CD4-positive, CD25-positive, alpha-beta regulatory T cell (primary cell): ENCODE data around the gene SSMEM1. TPM values are rescaled to one million over a fixed set of nuclear protein-coding genes. Genes with fewer than 3 reads are reported as not detected.
"Not testable (repeated sequence)": the region's sequence is repeated elsewhere in the genome, so short reads cannot be mapped to it uniquely, and the experiment has no call there.

ENCODE experiments used
- ATAC-seq, 2 donors: fragments of 150-1000 bp; cut with Tn5 transposase; one replicate each; pipeline ENCODE4 v1.10.0; 2021; ENCODE audit warnings: low read depth in 2 of 2, moderate number of reproducible peaks in 2 of 2, moderate library complexity in 1 of 2
- DNase-seq, 3 donors: peaks; one replicate each; pipeline versions ENCODE4 v3.0.0 to v3.0.0-alpha.2; 2012 to 2022; ENCODE audit warnings: mixed read lengths in 1 of 3
- H3K27ac ChIP-seq: one replicate; pipeline ENCODE4 v1.7.0; 2013; ENCODE audit warnings: mild to moderate bottlenecking, low read length; ENCODE audit not compliant: insufficient read depth, poor library complexity, severe bottlenecking
- H3K27me3 ChIP-seq: one replicate; pipeline ENCODE4 v1.7.0; 2013; ENCODE audit warnings: low read length; ENCODE audit not compliant: control insufficient read depth, insufficient read depth
- H3K36me3 ChIP-seq: one replicate; pipeline ENCODE4 v1.7.0; 2013; ENCODE audit warnings: mild to moderate bottlenecking, low read length, moderate library complexity; ENCODE audit not compliant: control insufficient read depth, insufficient read depth
- H3K4me1 ChIP-seq: 2 replicates; pipeline ENCODE4 v1.7.0; 2013; ENCODE audit warnings: mild to moderate bottlenecking, low read length; ENCODE audit not compliant: insufficient read depth, control insufficient read depth, poor library complexity, severe bottlenecking
- H3K4me3 ChIP-seq: one replicate; pipeline ENCODE4 v1.7.0; 2013; ENCODE audit warnings: low read depth, mild to moderate bottlenecking, low read length, moderate library complexity
- H3K9me3 ChIP-seq, 2 experiments: 1 replicate in 1 of 2; 2 replicates in 1 of 2; pipeline ENCODE4 v1.7.0; 2013; ENCODE audit warnings: low read length in 2 of 2, mild to moderate bottlenecking in 1 of 2, moderate library complexity in 1 of 2; ENCODE audit not compliant: control insufficient read depth in 2 of 2
- H3K27ac Mint-ChIP-seq, 3 donors: one replicate each; pipeline ENCODE4 v1.8.0; 2020 to 2022; ENCODE audit warnings: mild to moderate bottlenecking in 3 of 3, mixed read lengths in 3 of 3, moderate library complexity in 2 of 3
- H3K27me3 Mint-ChIP-seq: one replicate; pipeline ENCODE4 v1.8.0; 2022; ENCODE audit warnings: mild to moderate bottlenecking, mixed read lengths
- H3K36me3 Mint-ChIP-seq: one replicate; pipeline ENCODE4 v1.8.0; 2020; ENCODE audit warnings: mixed read lengths
- H3K4me1 Mint-ChIP-seq, 4 donors: one replicate each; pipeline ENCODE4 v1.8.0; 2020 to 2022; ENCODE audit warnings: mixed read lengths in 4 of 4, mild to moderate bottlenecking in 1 of 4
- H3K4me3 Mint-ChIP-seq, 4 donors: one replicate each; pipeline ENCODE4 v1.8.0; 2020 to 2022; ENCODE audit warnings: mild to moderate bottlenecking in 4 of 4, mixed read lengths in 4 of 4, moderate library complexity in 3 of 4
- H3K9me3 Mint-ChIP-seq, 7 donors: one replicate each; pipeline ENCODE4 v1.8.0; 2020 to 2022; ENCODE audit warnings: mixed read lengths in 7 of 7, mild to moderate bottlenecking in 3 of 7, moderate library complexity in 2 of 7
- polyA plus RNA-seq, 4 donors: library from polyadenylated mRNA; unstranded; fragments of 300-500 nt; fragmentation: Illumina TruSeq; gene quantifications; one replicate each; pipeline ENCODE4 v1.2.3, GENCODE V29; 2021
- total RNA-seq: library from RNA; stranded (reverse); gene quantifications from one replicate; pipeline ENCODE4 v1.2.3, GENCODE V29; 2022

The SSMEM1 gene
- total and polyA plus RNA-seq, 5 donors from 2014 or later = not detected

GRCh38 chr7:130224923-130225322 is 17.3 kb downstream of the SSMEM1 start:
- not testable (repeated sequence) for H3K27me3 Mint-ChIP-seq, H3K4me1 ChIP-seq, H3K27ac ChIP-seq, H3K9me3 Mint-ChIP-seq, H3K27ac Mint-ChIP-seq, ATAC-seq, H3K4me3 ChIP-seq, H3K27me3 ChIP-seq, H3K4me3 Mint-ChIP-seq, H3K4me1 Mint-ChIP-seq, H3K36me3 ChIP-seq, H3K9me3 ChIP-seq, H3K36me3 Mint-ChIP-seq, DNase-seq

GRCh38 chr7:130226333-130226732 is 18.7 kb downstream of the SSMEM1 start:
- H3K27me3 Mint-ChIP-seq = peaks cover 2% of the 10 kb centered on the region
- Histone ChIP-seq H3K27ac (no peak overlapping the region), H3K4me1 (no peaks in the 10 kb centered on the region), H3K36me3 (no peaks in the 10 kb centered on the region), H3K27me3 (no peaks in the 10 kb centered on the region), H3K4me3 (no peak overlapping the region), H3K9me3 (no peaks in the 10 kb centered on the region)
- DNase-seq (no peak), ATAC-seq (no peak)
- H3K9me3 Mint-ChIP-seq = peaks cover 0 to 1% (median 0%) of the 10 kb centered on the region in 7 donors
- H3K36me3 Mint-ChIP-seq = no peaks in the 10 kb centered on the region
- H3K27ac Mint-ChIP-seq = no peak overlapping the region
- H3K4me3 Mint-ChIP-seq = no peak overlapping the region
- H3K4me1 Mint-ChIP-seq = peaks cover 0 to 2% (median 0%) of the 10 kb centered on the region in 4 donors

- H3K4me1 ChIP-seq = no peaks in the 10 kb centered on the region
- H3K4me3 ChIP-seq = no peak overlapping the region
- no peak for ATAC-seq
- H3K4me1 Mint-ChIP-seq = peaks cover 0 to 2% (median 0%) of the 10 kb centered on the region in 4 donors
- H3K36me3 ChIP-seq = no peaks in the 10 kb centered on the region
- no peak overlapping the region for H3K4me3 Mint-ChIP-seq
- no peaks in the 10 kb centered on the region for H3K27me3 Mint-ChIP-seq
- no peak overlapping the region for H3K27ac Mint-ChIP-seq
- H3K9me3 Mint-ChIP-seq = peaks cover 0 to 1% (median 0%) of the 10 kb centered on the region in 7 donors
- no peaks in the 10 kb centered on the region for H3K27me3 ChIP-seq
- H3K9me3 ChIP-seq = no peaks in the 10 kb centered on the region
- no peak for DNase-seq
- no peak overlapping the region for H3K27ac ChIP-seq
- no peaks in the 10 kb centered on the region for H3K36me3 Mint-ChIP-seq
Observed at GRCh38 chr7:130227883-130228575, 20.4 kb downstream of the SSMEM1 start.

GRCh38 chr7:130228840-130229502 is 21.3 kb downstream of the SSMEM1 start:
- H3K27me3 ChIP-seq = no peaks in the 10 kb centered on the region
- H3K36me3 ChIP-seq = no peaks in the 10 kb centered on the region
- H3K27ac Mint-ChIP-seq = peak overlapping the region in 1 of 3 donors; percentile 18
- H3K36me3 Mint-ChIP-seq = no peaks in the 10 kb centered on the region
- H3K4me1 ChIP-seq = no peaks in the 10 kb centered on the region
- no peak for ATAC-seq
- H3K27ac ChIP-seq = no peak overlapping the region
- no peaks in the 10 kb centered on the region for H3K27me3 Mint-ChIP-seq
- peaks cover 0 to 1% (median 0%) of the 10 kb centered on the region in 7 donors for H3K9me3 Mint-ChIP-seq
- H3K4me1 Mint-ChIP-seq = peaks cover 0 to 1% (median 0%) of the 10 kb centered on the region in 4 donors
- no peaks in the 10 kb centered on the region for H3K9me3 ChIP-seq
- DNase-seq = no peak
- H3K4me3 Mint-ChIP-seq = no peak overlapping the region
- H3K4me3 ChIP-seq = no peak overlapping the region

GRCh38 chr7:130229981-130230380 is 22.3 kb downstream of the SSMEM1 start:
- not testable (repeated sequence) for H3K27me3 ChIP-seq, H3K4me1 ChIP-seq, H3K4me1 Mint-ChIP-seq, H3K9me3 ChIP-seq, H3K27me3 Mint-ChIP-seq, H3K36me3 Mint-ChIP-seq, H3K27ac Mint-ChIP-seq, DNase-seq, H3K36me3 ChIP-seq, H3K27ac ChIP-seq, H3K9me3 Mint-ChIP-seq, H3K4me3 Mint-ChIP-seq, ATAC-seq, H3K4me3 ChIP-seq

GRCh38 chr7:130231792-130232191 is 24.1 kb downstream of the SSMEM1 start:
- no peaks in the 10 kb centered on the region for H3K4me1 Mint-ChIP-seq

GRCh38 chr7:130232209-130232608 is 24.5 kb downstream of the SSMEM1 start:
- Mint-ChIP-seq H3K4me1 (no peaks in the 10 kb centered on the region), H3K27me3 (peaks cover 23% of the 10 kb centered on the region), H3K4me3 (no peak overlapping the region), H3K27ac (no peak overlapping the region), H3K36me3 (no peaks in the 10 kb centered on the region), H3K9me3 (peaks cover 0 to 1% (median 0%) of the 10 kb centered on the region in 7 donors)
- Histone ChIP-seq H3K27me3 (no peaks in the 10 kb centered on the region), H3K27ac (no peak overlapping the region), H3K4me3 (no peak overlapping the region), H3K4me1 (no peaks in the 10 kb centered on the region), H3K36me3 (no peaks in the 10 kb centered on the region), H3K9me3 (no peaks in the 10 kb centered on the region)
- ATAC-seq (no peak), DNase-seq (no peak)

More at GRCh38 chr7:130231792-130232191, 24.1 kb downstream of the SSMEM1 start:
- H3K36me3 ChIP-seq = no peaks in the 10 kb centered on the region
- Mint-ChIP-seq H3K9me3 (peaks cover 0 to 1% (median 0%) of the 10 kb centered on the region in 7 donors), H3K36me3 (no peaks in the 10 kb centered on the region), H3K4me3 (no peak overlapping the region), H3K27me3 (peaks cover 19% of the 10 kb centered on the region), H3K27ac (no peak overlapping the region)
- ATAC-seq (no peak), DNase-seq (no peak)
- no peaks in the 10 kb centered on the region for H3K4me1 ChIP-seq
- no peaks in the 10 kb centered on the region for H3K9me3 ChIP-seq
- H3K27me3 ChIP-seq = no peaks in the 10 kb centered on the region
- no peak overlapping the region for H3K4me3 ChIP-seq
- no peak overlapping the region for H3K27ac ChIP-seq

- Histone ChIP-seq H3K27me3 (no peaks in the 10 kb centered on the region), H3K27ac (no peak overlapping the region), H3K4me1 (no peaks in the 10 kb centered on the region), H3K9me3 (no peaks in the 10 kb centered on the region), H3K36me3 (no peaks in the 10 kb centered on the region), H3K4me3 (no peak overlapping the region)
- DNase-seq (no peak), ATAC-seq (no peak)
- Mint-ChIP-seq H3K27ac (peak overlapping the region in 1 of 3 donors; percentile 32), H3K9me3 (peaks cover 0 to 1% (median 0%) of the 10 kb centered on the region in 7 donors), H3K4me1 (no peaks in the 10 kb centered on the region), H3K4me3 (no peak overlapping the region), H3K27me3 (peaks cover 30% of the 10 kb centered on the region), H3K36me3 (no peaks in the 10 kb centered on the region)
Observed at GRCh38 chr7:130234078-130234477, 26.4 kb downstream of the SSMEM1 start.
